Kidney epithelial cell (primary cell): ENCODE measurements around the gene WDR37. TPM values are rescaled to one million over a fixed set of nuclear protein-coding genes. Genes with fewer than 3 reads are reported as not detected.

Source experiments
- DNase-seq: peaks from one replicate; pipeline ENCODE4 v3.0.0-alpha.2; 2010; ENCODE audit warnings: low read depth
- H3K27me3 ChIP-seq: 2 replicates; pipeline ENCODE4 v1.6.0; 2011; ENCODE audit warnings: low read length; ENCODE audit not compliant: control insufficient read depth, insufficient read depth
- H3K36me3 ChIP-seq: 2 replicates; pipeline ENCODE4 v1.5.1; 2011; ENCODE audit warnings: low read length; ENCODE audit not compliant: control insufficient read depth, insufficient read depth
- H3K4me3 ChIP-seq: 2 replicates; pipeline ENCODE4 v1.5.1; 2011; ENCODE audit warnings: low read depth, mild to moderate bottlenecking, control low read depth, low read length
- CTCF ChIP-seq: IDR thresholded peaks from 2 replicates; pipeline ENCODE4 v1.5.1; 2011; ENCODE audit warnings: mild to moderate bottlenecking, moderate library complexity, low read length, control low read depth, inconsistent platforms; ENCODE audit not compliant: insufficient read depth, poor library complexity, severe bottlenecking
- total RNA-seq: library from RNA; depleted of rRNA; stranded (reverse); fragments of >200 nt; gene quantifications from 2 replicates; pipeline ENCODE4 v1.2.3, GENCODE V29; 2015

WDR37 gene
- total RNA-seq, 1 donor from 2014 or later = 15.1 TPM

- no peak for TF ChIP-seq CTCF
- no peaks in the 10 kb centered on the region for H3K27me3 ChIP-seq
- DNase-seq = no peak
- peaks cover 1% of the 10 kb centered on the region for H3K36me3 ChIP-seq
- H3K4me3 ChIP-seq = no peak overlapping the region
Measured at GRCh38 chr10:1132584-1132983, 76.4 kb downstream of the WDR37 start.

DNA sequence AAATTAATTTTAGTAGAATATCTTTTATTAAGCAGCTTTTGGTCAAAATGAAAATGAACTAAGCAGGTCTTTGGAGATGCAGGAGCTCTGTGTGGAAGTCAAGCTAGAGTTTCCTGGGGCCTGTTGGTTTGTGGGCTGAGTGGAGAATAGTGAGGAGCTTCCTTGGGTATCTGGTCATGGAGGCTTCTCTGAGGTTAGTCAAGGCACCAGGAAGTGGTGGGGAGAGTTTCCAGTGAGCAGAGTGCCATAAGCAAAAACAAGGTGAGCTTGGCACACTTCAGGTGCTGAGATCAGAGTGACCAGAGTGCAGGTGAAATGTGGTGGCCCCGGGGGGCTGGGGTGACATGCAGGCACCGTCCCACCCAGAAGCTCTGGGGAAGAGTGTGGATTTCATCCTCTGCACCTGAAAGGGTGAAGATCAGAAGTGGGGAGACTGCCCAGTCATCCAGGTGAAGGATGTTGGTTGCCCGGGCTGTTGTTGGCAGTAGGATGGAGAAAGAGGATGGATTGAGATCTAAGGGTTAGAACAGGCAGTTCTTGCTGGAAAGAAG is 77.4 kb downstream of the WDR37 start:
- Histone ChIP-seq H3K27me3 (no peaks in the 10 kb centered on the region), H3K4me3 (no peak overlapping the region), H3K36me3 (peaks cover 1% of the 10 kb centered on the region)
- DNase-seq = no peak
- no peak for TF ChIP-seq CTCF

DNA sequence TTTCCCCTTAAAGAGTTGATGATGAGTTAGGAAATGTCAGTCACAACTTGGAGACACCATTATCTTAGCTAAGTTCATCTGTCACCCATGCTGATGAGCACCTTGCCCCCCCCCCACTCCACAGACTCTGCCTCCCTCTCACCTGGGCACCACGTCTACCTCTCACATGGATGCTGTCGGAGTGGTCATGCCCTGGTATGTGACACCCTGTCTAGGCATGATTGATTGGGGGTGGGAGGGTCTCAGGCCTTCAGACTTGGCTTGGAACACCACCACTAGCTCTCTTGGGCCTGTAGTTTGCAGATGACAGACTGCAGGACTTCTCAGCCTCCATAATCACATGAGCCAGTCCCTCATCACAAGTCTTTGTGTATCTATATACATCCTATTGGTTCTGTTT is 78.0 kb downstream of the WDR37 start:
- H3K36me3 ChIP-seq = peaks cover under 1% of the 10 kb centered on the region
- no peak for DNase-seq
- no peaks in the 10 kb centered on the region for H3K27me3 ChIP-seq
- no peak for TF ChIP-seq CTCF
- no peak overlapping the region for H3K4me3 ChIP-seq

GRCh38 chr10:1136268-1136667 is 80.1 kb downstream of the WDR37 start:
- Histone ChIP-seq H3K4me3 (no peak overlapping the region), H3K36me3 (no peaks in the 10 kb centered on the region), H3K27me3 (no peaks in the 10 kb centered on the region)
- DNase-seq = no peak
- TF ChIP-seq CTCF = no peak

DNA sequence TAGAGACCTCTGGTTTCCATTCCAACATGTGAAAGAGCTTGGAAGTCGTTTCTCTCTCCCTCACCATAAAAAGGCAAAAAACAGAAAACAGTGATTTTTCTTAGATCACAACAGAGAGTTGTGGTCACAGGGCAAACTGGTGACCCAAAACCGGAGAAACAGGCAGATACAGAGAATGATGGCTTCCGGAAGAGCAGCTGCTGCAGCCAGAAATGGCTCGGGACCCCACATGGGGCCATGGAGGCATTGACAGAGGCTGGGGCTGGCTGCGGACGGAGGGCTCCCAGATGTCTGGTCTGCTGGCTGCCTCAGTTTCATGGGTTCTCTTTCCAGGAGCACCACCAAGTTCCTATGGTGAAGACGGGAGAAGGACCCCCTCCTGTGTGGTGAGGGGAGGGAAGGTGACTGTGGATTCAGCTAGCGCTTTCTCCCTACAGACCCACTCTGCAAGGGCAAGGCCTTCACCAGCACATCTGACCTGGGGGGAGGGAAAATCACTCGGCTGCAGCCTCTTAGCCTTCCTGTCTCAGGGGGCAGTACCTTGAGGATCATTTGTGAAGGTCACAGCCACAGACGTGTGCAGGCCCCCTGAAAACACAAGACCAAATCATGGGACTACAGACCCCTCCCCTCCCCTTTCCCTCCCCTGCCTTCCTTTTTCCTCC is 81.4 kb downstream of the WDR37 start:
- no peak for TF ChIP-seq CTCF
- Histone ChIP-seq H3K4me3 (no peak overlapping the region), H3K36me3 (no peaks in the 10 kb centered on the region), H3K27me3 (no peaks in the 10 kb centered on the region)
- no peak for DNase-seq

DNA sequence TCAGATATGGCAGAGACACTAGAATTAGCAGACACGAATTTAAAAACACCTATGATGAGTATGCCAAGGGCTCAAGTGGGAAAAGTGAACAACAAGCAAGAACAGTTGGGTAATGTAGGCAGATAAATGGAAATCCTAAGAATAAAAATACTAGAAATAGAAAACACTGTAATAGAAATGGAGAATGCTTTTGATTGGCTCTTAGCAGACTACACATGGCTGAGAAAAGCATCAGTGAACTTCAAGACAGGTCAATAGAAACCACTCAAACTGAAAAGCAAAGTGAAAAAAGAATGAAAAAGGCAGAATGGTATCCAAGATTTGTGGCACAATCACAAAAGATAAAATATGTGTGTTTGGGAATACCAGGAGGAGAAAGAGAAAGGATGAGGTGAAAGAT is 82.3 kb downstream of the WDR37 start:
- Histone ChIP-seq H3K36me3 (no peaks in the 10 kb centered on the region), H3K4me3 (no peak overlapping the region), H3K27me3 (no peaks in the 10 kb centered on the region)
- TF ChIP-seq CTCF = no peak
- DNase-seq = no peak
